HG03064 (cell line): ENCODE measurements around the gene POU3F4.

Experiments used
- ATAC-seq: cut with Tn5 transposase; IDR thresholded peaks from one replicate; pipeline ENCODE4 v1.9.1; 2021; ENCODE audit warnings: low read depth; ENCODE audit not compliant: unreplicated experiment

Gene POU3F4

DNA sequence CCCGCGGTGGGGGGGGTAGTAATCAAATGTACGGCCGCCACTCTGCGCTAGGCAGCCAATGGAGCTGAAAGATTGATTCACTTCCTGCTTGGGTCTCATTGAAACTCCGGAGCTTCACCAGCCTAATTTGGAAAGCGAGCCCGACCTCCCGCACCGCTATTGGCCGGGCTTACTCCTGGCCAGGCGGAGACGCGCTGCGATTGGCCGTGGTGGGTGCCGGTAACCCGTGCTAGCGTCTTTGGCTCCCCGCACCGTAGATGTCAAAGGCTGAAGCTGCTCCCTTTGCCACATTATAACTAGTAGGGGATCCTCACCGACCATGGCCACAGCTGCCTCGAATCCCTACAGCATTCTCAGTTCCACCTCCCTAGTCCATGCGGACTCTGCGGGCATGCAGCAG, at the start of gene POU3F4:
Gene POU3F4, plus strand, starts transcription at position 285 of the 400 bp plus-strand sequence. Its CDS starts 35 bp downstream, at position 320.
- no peak for ATAC-seq

GRCh38 chrX:83469551-83469950, 38.5 kb upstream of the POU3F4 start:
- ATAC-seq: peak; percentile 93

GRCh38 chrX:83495898-83496297, 12.2 kb upstream of the POU3F4 start:
- no peak for ATAC-seq

GRCh38 chrX:83501003-83501402, 7.1 kb upstream of the POU3F4 start:
- ATAC-seq: no peak

GRCh38 chrX:83501530-83501929, 6.6 kb upstream of the POU3F4 start:
- ATAC-seq: no peak

- ATAC-seq: no peak
Observed at GRCh38 chrX:83504721-83505479, 3.2 kb upstream of the POU3F4 start.

GRCh38 chrX:83508526-83509253, 600 bp downstream of the POU3F4 start:
- no peak for ATAC-seq

DNA sequence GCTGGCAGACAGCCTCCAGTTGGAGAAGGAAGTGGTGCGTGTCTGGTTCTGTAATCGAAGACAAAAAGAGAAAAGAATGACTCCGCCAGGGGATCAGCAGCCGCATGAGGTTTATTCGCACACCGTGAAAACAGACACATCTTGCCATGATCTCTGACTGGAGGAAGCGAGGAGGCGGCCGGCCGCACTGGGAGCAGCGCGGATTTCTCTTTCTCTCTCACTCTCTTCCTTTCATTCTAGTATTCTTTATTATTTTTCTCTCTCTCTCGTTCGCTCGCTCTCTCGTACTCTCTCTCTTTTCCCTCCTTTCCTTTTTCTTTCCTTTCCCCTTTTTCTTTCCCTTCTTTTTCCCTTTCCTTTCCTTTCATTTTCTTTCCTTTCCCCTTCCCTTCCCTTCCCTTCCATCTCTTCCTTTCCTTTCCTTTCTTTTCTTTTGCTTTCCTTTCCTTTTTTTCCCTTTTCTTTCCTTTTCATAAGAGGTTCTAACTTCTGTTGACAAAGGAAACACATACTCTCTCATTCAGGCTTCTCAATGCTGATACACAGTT, 1.2 kb downstream of the POU3F4 start:
- no peak for ATAC-seq

GRCh38 chrX:83510510-83511062, 2.5 kb downstream of the POU3F4 start:
- no peak for ATAC-seq

- ATAC-seq: no peak
Observed at GRCh38 chrX:83511208-83511607, 3.1 kb downstream of the POU3F4 start.

DNA sequence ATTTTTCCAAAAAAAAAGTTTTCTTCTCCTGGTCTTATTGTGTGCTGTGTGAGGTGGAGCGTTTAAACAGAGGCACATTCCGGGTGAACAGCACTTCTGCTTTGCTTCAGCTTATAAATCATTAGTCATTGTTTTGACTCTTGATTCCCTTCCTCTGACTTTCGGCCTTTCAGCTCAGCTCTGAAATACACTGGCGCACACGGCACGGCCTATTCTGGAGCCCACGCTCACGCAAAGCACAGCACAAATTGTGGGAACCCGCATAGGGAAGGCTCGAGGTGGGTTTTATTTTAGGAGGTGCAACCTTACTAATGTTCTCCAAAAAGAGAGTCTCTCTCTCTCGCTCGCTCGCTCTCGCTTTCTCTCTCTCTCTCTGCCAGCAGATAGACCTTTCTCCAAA, 4.0 kb downstream of the POU3F4 start:
- ATAC-seq: no peak

GRCh38 chrX:83516597-83516996, 8.5 kb downstream of the POU3F4 start:
- no peak for ATAC-seq

GRCh38 chrX:83521905-83522304, 13.8 kb downstream of the POU3F4 start:
- no peak for ATAC-seq

GRCh38 chrX:83529950-83530349, 21.9 kb downstream of the POU3F4 start:
- ATAC-seq: no peak

- peak; percentile 68 for ATAC-seq
Observed at GRCh38 chrX:83535417-83536196, 27.5 kb downstream of the POU3F4 start.
